ENCODE measurements around the gene LCE2A.

LCE2A gene

GRCh38 chr1:152741656-152742055, 43.5 kb downstream of the LCE2A start:
- no peak for DNase-seq

- no peak for DNase-seq
These were observed 45.4 kb downstream of the LCE2A start for GRCh38 chr1:152743371-152744145.

- no peak for DNase-seq
These were observed 47.2 kb downstream of the LCE2A start for GRCh38 chr1:152745289-152745704.

GRCh38 chr1:152745765-152746444, 47.8 kb downstream of the LCE2A start:
- DNase-seq: no peak

GRCh38 chr1:152747831-152748230, 49.7 kb downstream of the LCE2A start:
- DNase-seq: no peak
